Anterior cingulate cortex (tissue), 58 donors: ENCODE results near the gene FHIT.
"Not testable (repeated sequence)": the region's sequence is repeated elsewhere in the genome, so short reads cannot be mapped to it uniquely, and the experiment has no call there.

ENCODE experiments used
- DNase-seq, 58 donors: peaks; one replicate each; lab custom pipeline; 2025; lab: John Stamatoyannopoulos, UW

Gene FHIT

DNA sequence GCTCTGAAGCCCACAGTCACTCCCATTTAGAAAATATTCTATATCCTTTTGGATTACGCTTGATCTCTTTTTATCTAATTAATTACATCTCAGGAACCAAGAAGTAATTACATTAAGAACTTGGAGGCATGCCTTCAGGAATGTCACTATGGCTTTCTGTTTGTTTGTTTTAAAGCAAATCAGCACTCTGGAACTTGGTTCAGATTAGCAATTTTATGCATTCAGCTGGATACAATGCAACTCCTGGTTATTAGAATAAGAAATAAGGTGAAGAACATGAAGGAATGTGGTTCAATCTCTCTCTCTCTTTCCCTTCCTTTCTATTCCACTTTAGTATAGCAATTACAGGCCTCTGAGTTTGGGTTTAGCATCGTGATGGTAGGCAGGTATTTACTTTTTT, 235.8 kb downstream of the FHIT start:
- no peak for DNase-seq

GRCh38 chr3:61008998-61009380, 242.3 kb downstream of the FHIT start:
- peak in 13 of 58 donors; percentile 1 to 41 (median 4) for DNase-seq

DNA sequence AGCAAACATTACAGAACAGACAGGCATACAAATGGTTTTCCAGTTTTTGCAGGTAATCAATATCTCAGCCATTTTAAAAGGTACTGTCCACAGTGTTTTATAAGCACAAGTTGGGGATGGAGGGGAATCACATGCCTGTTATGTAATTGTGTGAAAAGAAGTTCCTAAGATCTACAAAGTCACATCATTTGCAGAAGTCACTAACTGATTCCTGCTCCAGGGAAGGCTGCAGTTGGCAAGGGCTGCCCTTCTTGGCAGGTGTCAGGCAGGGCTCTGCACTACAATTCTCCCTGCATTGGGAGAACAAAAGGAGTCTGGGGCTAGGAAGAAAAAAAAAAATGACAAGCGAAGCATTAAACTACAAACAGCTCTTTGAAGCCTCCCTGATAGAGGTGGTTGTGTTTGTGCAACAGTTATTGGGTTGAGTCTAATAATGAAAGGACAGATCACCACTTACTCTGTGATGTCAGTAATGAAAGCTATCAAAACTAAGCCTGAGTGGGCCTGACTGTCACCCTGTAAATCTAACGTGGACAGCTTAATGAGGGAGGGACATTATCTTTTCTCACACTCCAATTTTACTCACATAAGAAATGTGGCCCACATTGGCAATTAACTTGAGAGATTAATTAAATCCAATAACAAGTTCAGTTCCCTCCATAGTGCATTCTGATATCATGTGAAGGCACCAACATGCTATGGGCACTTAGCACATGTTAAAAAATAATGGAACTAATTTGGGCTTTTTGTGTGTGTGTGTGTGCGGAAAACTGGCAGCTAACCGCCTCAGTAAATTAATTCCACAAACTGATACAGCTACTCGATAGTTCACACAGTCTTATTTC, 242.9 kb downstream of the FHIT start:
- DNase-seq: peak in 2 of 58 donors; percentile 0 to 2

- no peak for DNase-seq
Measured at GRCh38 chr3:61005591-61005990, 245.7 kb downstream of the FHIT start.

DNA sequence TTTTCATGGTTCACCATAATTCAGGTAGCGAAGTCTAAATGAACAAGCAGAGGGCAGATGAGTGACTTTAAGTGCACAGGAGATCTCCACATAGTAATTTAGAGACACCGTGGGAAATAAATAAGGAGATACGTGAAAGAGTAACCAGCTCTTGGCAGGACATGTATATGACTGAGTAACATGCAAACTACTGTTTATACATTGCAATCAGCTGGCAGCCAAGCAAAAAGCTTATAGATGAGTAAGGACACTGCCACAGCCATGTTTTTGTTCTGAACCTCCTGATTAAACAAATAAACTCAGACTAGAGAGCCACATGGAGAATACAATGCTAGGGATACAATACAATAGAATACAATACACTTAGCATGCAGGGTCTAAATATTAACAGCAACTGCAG, 252.4 kb downstream of the FHIT start:
- DNase-seq: no peak

GRCh38 chr3:60992395-60992794, 258.9 kb downstream of the FHIT start:
- DNase-seq: peak in 3 of 58 donors; percentile 0 to 7 (median 6)

DNA sequence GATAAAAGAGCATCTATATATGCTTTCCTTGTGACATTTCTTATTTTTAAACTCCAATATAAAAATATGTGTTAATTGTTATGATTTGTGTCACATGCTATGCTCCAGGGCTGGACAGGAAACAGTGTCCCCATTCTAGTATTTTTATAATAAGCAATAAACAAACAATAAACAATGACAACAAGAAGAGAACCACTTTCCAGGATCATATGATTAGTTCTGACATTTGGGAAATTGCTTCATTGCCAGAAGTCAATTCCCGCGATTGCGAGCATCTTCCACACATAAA, 260.9 kb downstream of the FHIT start:
- no peak for DNase-seq

GRCh38 chr3:60989626-60990441, 261.4 kb downstream of the FHIT start:
- no peak for DNase-seq

DNA sequence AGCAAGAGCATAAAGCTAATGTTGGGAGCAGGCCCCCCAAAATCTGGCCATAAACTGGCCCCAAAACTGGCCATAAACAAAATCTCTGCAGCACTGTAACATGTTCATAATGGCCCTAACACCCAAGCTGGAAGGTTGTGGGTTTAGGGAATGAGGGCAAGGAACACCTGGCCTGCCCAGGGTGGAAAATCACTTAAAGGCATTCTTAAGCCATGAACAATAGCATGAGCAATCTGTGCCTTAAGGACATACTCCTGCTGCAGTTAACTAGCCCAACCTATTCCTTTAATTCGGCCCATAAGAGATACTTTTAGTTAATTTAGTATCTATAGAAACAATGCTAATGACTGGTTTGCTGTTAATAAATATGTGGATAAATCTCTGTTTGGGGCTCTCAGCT, 264.1 kb downstream of the FHIT start:
- DNase-seq: not testable (repeated sequence)

DNA sequence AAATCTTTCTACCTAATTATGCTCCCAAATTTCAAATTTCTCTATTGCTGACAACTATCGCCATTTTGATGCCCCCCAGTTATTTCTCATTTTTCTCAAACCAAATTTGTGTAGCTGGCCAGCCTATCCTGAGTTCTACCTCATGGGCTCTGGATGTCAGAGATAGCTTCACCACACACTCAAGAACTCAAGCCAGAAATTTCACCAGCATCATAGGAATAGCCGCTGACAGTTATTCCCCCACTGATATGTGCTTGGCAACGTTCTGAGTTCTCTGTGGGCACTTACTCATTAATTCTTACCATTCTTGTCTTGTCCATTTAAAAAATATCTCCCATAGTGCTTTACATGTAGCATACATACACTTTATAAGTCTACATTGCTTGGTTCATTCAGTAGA, 264.7 kb downstream of the FHIT start:
- DNase-seq: no peak

DNA sequence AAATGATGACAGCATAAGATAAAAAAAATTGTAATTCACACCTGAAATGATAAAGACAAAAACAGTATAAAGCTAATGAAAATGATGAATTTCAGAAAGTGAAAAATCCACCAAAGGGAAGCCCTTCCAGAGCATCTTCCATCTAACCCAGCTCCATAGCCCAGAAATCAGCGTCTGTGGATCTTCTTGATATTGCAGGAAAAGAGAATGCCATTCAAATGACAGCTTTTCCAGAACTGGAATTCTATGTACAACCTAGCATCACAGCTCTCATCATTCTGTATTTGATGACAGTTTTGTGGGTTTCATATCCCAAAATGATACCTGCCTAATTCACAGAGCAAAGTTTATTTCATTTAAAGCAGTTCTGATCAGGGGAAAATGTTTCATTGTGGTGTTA, 267.3 kb downstream of the FHIT start:
- no peak for DNase-seq

DNA sequence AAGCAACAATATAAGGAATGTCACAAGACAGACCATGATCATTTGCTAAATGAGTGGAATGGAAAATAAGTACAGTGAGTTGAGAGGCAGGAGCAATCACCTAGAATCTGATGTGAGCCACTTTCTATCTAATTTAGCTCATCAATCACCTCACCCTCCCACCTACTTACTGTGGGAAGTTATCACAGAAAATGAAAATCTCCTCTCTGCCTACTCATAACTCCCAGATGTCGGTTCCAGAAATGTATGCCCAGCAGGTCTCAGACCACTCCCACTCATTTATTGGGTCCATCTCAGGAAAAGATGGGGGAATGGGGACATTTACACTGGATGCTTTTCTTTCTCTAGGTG, 270.9 kb downstream of the FHIT start:
- DNase-seq: no peak

- DNase-seq: no peak
Measured at GRCh38 chr3:60979461-60980341, 271.6 kb downstream of the FHIT start.

DNA sequence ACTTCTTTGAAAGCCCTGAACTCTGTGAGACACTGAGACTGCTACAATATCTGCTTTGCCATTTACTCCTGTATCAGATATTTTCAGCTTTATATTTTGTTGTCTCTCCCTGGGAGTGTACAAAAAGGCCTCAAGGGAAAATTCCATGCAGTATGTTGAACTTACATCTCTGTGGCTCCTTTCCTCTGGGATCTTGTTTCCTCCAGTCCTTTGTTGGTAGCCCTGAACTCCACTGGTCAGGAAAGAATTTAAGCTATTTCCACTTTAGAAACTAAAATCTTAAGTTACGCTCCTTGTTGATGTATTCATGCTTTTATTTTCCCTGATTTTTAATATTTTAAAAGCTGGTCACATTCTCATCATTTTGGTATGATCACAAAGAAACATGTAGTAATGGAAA, 277.9 kb downstream of the FHIT start:
- DNase-seq: no peak

DNA sequence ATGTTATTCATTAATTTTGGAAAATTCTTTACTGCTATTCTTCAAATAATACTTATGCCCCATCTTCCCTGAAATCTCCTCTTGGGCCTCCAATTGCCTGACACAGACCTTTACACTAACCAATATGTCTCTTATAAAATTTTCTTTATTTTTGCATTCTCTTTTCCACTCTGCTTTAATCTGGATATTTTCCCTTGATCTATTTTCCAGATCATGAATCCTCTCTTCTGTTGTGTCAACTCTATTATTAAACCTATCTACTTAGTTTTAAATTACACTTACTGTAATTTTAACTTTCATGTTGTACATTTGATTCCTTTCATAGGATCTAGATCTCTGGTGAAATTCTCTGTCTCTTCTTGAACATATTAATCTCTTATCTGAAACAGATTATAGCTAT, 278.7 kb downstream of the FHIT start:
- DNase-seq: no peak

GRCh38 chr3:60970850-60971249, 280.4 kb downstream of the FHIT start:
- DNase-seq: no peak

DNA sequence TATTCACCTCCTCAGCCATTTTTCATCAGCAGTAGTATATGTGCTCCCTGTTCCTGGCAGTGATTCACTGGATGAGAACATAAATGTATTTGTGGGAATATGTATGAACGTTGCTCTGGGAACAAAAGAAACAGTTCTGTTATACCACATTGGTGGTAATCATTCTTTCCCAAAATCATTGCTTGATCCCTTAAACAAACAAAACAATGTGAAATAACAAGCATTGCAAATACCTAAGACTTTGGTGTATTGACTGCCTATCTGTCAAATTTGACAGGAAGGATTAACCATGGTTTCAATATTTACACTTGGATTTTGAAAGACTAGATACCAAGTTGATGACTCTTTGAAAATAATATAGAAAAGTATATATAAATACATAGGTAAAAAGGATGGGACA, 284.1 kb downstream of the FHIT start:
- no peak for DNase-seq

GRCh38 chr3:60957541-60957940, 293.7 kb downstream of the FHIT start:
- DNase-seq: no peak

DNA sequence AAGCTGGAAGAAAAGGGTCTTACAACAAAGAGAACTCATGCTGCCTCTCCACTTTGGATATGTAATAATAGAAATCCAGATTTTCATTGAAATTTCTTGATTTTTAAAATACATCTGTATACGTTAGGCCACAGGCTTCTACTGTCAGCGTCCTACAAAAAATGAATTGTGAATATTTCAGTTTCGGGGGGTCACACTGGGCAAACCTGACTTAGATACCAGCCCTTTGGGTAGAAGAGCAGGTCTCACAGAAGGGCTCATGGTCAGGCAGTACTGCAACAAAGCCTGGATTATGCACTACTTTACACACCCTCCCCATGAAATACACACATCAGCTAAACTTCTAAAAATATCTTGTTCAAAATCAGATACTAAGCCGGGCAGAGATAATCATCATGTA, 294.5 kb downstream of the FHIT start:
- no peak for DNase-seq

DNA sequence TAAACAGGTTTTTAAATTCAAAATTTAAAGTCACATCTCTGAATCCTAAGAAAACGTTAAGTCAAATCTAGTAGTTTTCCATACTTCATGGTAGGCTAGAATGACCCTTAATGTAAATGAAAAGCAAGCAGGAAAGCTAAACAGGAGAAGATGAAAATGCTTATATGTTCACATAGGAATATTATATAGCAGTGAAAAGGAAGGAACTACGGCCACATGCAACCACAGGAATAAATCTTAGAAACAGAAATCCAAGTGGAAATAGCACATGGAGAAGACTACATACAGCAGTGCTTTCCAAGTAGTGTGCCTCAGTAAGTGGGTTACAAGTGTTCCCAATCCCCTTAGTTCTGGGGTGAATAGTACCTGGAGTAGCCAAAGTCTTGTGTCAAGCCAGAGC, 296.2 kb downstream of the FHIT start:
- DNase-seq: no peak

DNA sequence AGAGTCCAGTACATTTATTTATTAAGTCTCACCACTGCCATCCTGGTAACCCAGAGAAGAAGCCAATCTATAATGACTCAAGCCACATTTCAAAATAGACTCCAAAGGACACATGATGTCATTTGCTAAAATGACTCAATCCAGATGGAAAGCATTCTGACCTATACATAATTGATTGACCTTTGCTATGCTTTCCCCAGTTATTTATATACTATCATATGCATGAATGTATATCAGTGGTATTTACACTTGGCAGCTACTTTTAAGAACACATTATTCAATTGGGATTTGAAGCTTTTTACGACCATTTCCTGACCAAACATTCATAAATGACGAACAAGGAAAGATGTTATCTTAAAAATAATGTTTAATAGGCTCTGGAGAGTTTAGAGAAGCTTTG, 297.2 kb downstream of the FHIT start:
- DNase-seq: no peak
